Stimulated activated CD4-positive, alpha-beta T cell treated with anti-CD3 and anti-CD28 coated beads, Interleukin-2, amount 100 ng/mL, for 24 hours (primary cell): Measurements from ENCODE around the gene TTI1.
"Not testable (repeated sequence)": the region's sequence is repeated elsewhere in the genome, so short reads cannot be mapped to it uniquely, and the experiment has no call there.

Source experiments
- DNase-seq, 2 donors: peaks; one replicate each; pipeline ENCODE4 v3.0.0-alpha.2; 2020

Gene TTI1

GRCh38 chr20:37986873-37987601, 46.2 kb downstream of the TTI1 start:
- no peak for DNase-seq

GRCh38 chr20:37986044-37986858, 47.0 kb downstream of the TTI1 start:
- DNase-seq = no peak

- DNase-seq = no peak
Observed at GRCh38 chr20:37984018-37984785, 49.1 kb downstream of the TTI1 start.

- no peak for DNase-seq
Observed at GRCh38 chr20:37983286-37983685, 50.0 kb downstream of the TTI1 start.

GRCh38 chr20:37981568-37981967, 51.7 kb downstream of the TTI1 start:
- no peak for DNase-seq

GRCh38 chr20:37980876-37981275, 52.4 kb downstream of the TTI1 start:
- no peak for DNase-seq

GRCh38 chr20:37980383-37980782, 52.9 kb downstream of the TTI1 start:
- no peak for DNase-seq

GRCh38 chr20:37979021-37979985, 54.0 kb downstream of the TTI1 start:
- no peak for DNase-seq

GRCh38 chr20:37977786-37978185, 55.5 kb downstream of the TTI1 start:
- no peak for DNase-seq

- DNase-seq = no peak
Observed at GRCh38 chr20:37977338-37977737, 55.9 kb downstream of the TTI1 start.

GRCh38 chr20:37976887-37977286, 56.4 kb downstream of the TTI1 start:
- no peak for DNase-seq

GRCh38 chr20:37973059-37973910, 60.0 kb downstream of the TTI1 start:
- no peak for DNase-seq

GRCh38 chr20:37972256-37973058, 60.8 kb downstream of the TTI1 start:
- no peak for DNase-seq

GRCh38 chr20:37971561-37972127, 61.6 kb downstream of the TTI1 start:
- no peak for DNase-seq

- no peak for DNase-seq
Observed at GRCh38 chr20:37970856-37971245, 62.4 kb downstream of the TTI1 start.

GRCh38 chr20:37969949-37970855, 63.1 kb downstream of the TTI1 start:
- no peak for DNase-seq

- DNase-seq = no peak
Observed at GRCh38 chr20:37968841-37969401, 64.3 kb downstream of the TTI1 start.

- DNase-seq = not testable (repeated sequence)
Observed at GRCh38 chr20:37963483-37963882, 69.8 kb downstream of the TTI1 start.

GRCh38 chr20:37961066-37961465, 72.2 kb downstream of the TTI1 start:
- DNase-seq = no peak
